OCI-M2 (cell line): ENCODE data around the gene BCORL1.

Experiments used
- DNase-seq: peaks from one replicate; lab custom pipeline; 2025; ENCODE audit not compliant: unreplicated experiment; lab: John Stamatoyannopoulos, UW

BCORL1 gene

GRCh38 chrX:130093271-130093670, 110.8 kb downstream of the BCORL1 start:
- no peak for DNase-seq

GRCh38 chrX:130094696-130095095, 112.3 kb downstream of the BCORL1 start:
- DNase-seq = no peak

GRCh38 chrX:130095249-130096030, 113.0 kb downstream of the BCORL1 start:
- no peak for DNase-seq

- DNase-seq = no peak
Measured at GRCh38 chrX:130097507-130098209, 115.2 kb downstream of the BCORL1 start.

GRCh38 chrX:130098210-130098552, 115.7 kb downstream of the BCORL1 start:
- DNase-seq = no peak

- no peak for DNase-seq
Measured at GRCh38 chrX:130100180-130100579, 117.7 kb downstream of the BCORL1 start.

GRCh38 chrX:130103605-130104004, 121.2 kb downstream of the BCORL1 start:
- no peak for DNase-seq

GRCh38 chrX:130105244-130105643, 122.8 kb downstream of the BCORL1 start:
- DNase-seq = no peak

GRCh38 chrX:130106071-130106470, 123.6 kb downstream of the BCORL1 start:
- DNase-seq = no peak
